HEK293 (cell line): Measurements from ENCODE around the gene CCDC167.

Experiments used
- GLI4 ChIP-seq: fragments of 450-650 bp; formaldehyde crosslinking; IDR thresholded peaks from 2 replicates; pipeline ENCODE4 v1.5.1; 2016; ENCODE audit warnings: missing biosample characterization, missing genetic modification characterization
- GLIS2 ChIP-seq: fragments of 450-650 bp; formaldehyde crosslinking; IDR thresholded peaks from 2 replicates; pipeline ENCODE4 v1.5.1; 2016; ENCODE audit warnings: missing biosample characterization, missing genetic modification characterization
- IKZF3 ChIP-seq: fragments of 450-650 bp; IDR thresholded peaks from 2 replicates; pipeline ENCODE4 v1.5.0; 2018; ENCODE audit warnings: missing biosample characterization, mild to moderate bottlenecking, missing genetic modification characterization, moderate library complexity
- KLF8 ChIP-seq: fragments of 450-650 bp; formaldehyde crosslinking; IDR thresholded peaks from 2 replicates; pipeline ENCODE4 v1.5.1; 2016; ENCODE audit warnings: missing biosample characterization, missing genetic modification characterization
- PATZ1 ChIP-seq: fragments of 450-650 bp; formaldehyde crosslinking; IDR thresholded peaks from 2 replicates; pipeline ENCODE4 v1.5.1; 2016; ENCODE audit warnings: missing biosample characterization, missing genetic modification characterization
- REST ChIP-seq: fragments of 450-650 bp; formaldehyde crosslinking; IDR thresholded peaks from 2 replicates; pipeline ENCODE4 v1.5.1; 2016; ENCODE audit warnings: missing biosample characterization, missing genetic modification characterization
- SCRT2 ChIP-seq: fragments of 450-650 bp; formaldehyde crosslinking; IDR thresholded peaks from 2 replicates; pipeline ENCODE4 v1.5.1; 2016; ENCODE audit warnings: missing biosample characterization, missing genetic modification characterization
- YY2 ChIP-seq: fragments of 450-650 bp; formaldehyde crosslinking; IDR thresholded peaks from 2 replicates; pipeline ENCODE4 v1.5.1; 2016; ENCODE audit warnings: missing biosample characterization, missing genetic modification characterization
- ZBTB10 ChIP-seq: fragments of 450-650 bp; formaldehyde crosslinking; IDR thresholded peaks from 2 replicates; pipeline ENCODE4 v1.5.1; 2016; ENCODE audit warnings: missing biosample characterization, missing genetic modification characterization
- ZBTB20 ChIP-seq: fragments of 450-650 bp; formaldehyde crosslinking; IDR thresholded peaks from 2 replicates; pipeline ENCODE4 v1.5.1; 2016; ENCODE audit warnings: missing biosample characterization, missing genetic modification characterization
- ZBTB21 ChIP-seq: fragments of 450-650 bp; formaldehyde crosslinking; IDR thresholded peaks from 2 replicates; pipeline ENCODE4 v1.5.1; 2017; ENCODE audit warnings: missing biosample characterization, missing genetic modification characterization
- ZBTB8A ChIP-seq: fragments of 450-650 bp; formaldehyde crosslinking; IDR thresholded peaks from 2 replicates; pipeline ENCODE4 v1.5.1; 2016; ENCODE audit warnings: missing biosample characterization, missing genetic modification characterization
- ZEB2 ChIP-seq: fragments of 450-650 bp; formaldehyde crosslinking; IDR thresholded peaks from 2 replicates; pipeline ENCODE4 v1.5.1; 2016; ENCODE audit warnings: missing biosample characterization, missing genetic modification characterization
- ZFP3 ChIP-seq: fragments of 450-650 bp; formaldehyde crosslinking; IDR thresholded peaks from 2 replicates; pipeline ENCODE4 v1.5.1; 2016; ENCODE audit warnings: low read depth, missing biosample characterization, missing genetic modification characterization
- ZNF26 ChIP-seq: fragments of 450-650 bp; formaldehyde crosslinking; IDR thresholded peaks from 2 replicates; pipeline ENCODE4 v1.5.1; 2016; ENCODE audit warnings: missing biosample characterization, missing genetic modification characterization
- ZNF274 ChIP-seq, 2 experiments: fragments of 200-500 bp in 1 of 2; fragments of 450-650 bp in 1 of 2; sonication (Bioruptor generic) in 1 of 2; formaldehyde crosslinking in 1 of 2; IDR thresholded peaks; 2 replicates each; pipeline versions ENCODE4 v1.5.1 to v1.6.1; 2014 to 2016; ENCODE audit warnings: borderline replicate concordance in 1 of 2, inconsistent platforms in 1 of 2, low read length in 1 of 2, missing biosample characterization in 1 of 2, missing genetic modification characterization in 1 of 2
- ZNF324 ChIP-seq: fragments of 450-650 bp; formaldehyde crosslinking; IDR thresholded peaks from 2 replicates; pipeline ENCODE4 v1.5.1; 2016; ENCODE audit warnings: missing biosample characterization, missing genetic modification characterization
- ZNF423 ChIP-seq: fragments of 450-650 bp; formaldehyde crosslinking; IDR thresholded peaks from 2 replicates; pipeline ENCODE4 v1.5.1; 2016; ENCODE audit warnings: missing biosample characterization, missing genetic modification characterization
- ZNF433 ChIP-seq: fragments of 450-650 bp; formaldehyde crosslinking; IDR thresholded peaks from 2 replicates; pipeline ENCODE4 v1.5.1; 2016; ENCODE audit warnings: missing biosample characterization, missing genetic modification characterization, low read depth
- ZNF449 ChIP-seq: fragments of 450-650 bp; formaldehyde crosslinking; IDR thresholded peaks from 2 replicates; pipeline ENCODE4 v1.5.1; 2017; ENCODE audit warnings: missing biosample characterization, mild to moderate bottlenecking, missing genetic modification characterization, moderate library complexity
- ZNF48 ChIP-seq: fragments of 450-650 bp; formaldehyde crosslinking; IDR thresholded peaks from 2 replicates; pipeline ENCODE4 v1.5.1; 2016; ENCODE audit warnings: missing biosample characterization, missing genetic modification characterization
- ZNF660 ChIP-seq: fragments of 450-650 bp; IDR thresholded peaks from 2 replicates; pipeline ENCODE4 v1.5.1; 2018; ENCODE audit warnings: missing biosample characterization, mild to moderate bottlenecking, missing genetic modification characterization
- ZSCAN30 ChIP-seq: fragments of 450-650 bp; IDR thresholded peaks from 2 replicates; pipeline ENCODE4 v1.5.1; 2018; ENCODE audit warnings: missing biosample characterization, mild to moderate bottlenecking, missing genetic modification characterization, moderate library complexity

CCDC167 gene

GRCh38 chr6:37499433-37500293, at the start of gene CCDC167 (continued):
- TF ChIP-seq ZNF324, result 0 out of 2 replicates have a peak, but pooled peaks have one; percentile 24
- TF ChIP-seq ZNF660, result 0 out of 2 replicates have a peak, but pooled peaks have one; percentile 12
- TF ChIP-seq ZBTB10 (tag by site-specific recombination), result peak; percentile 88
- peak; percentile 86 for TF ChIP-seq YY2
- TF ChIP-seq ZNF274 (IDR thresholded peaks at IDR 0.05; ENCODE audit: low read length), result no peak
- no peak for TF ChIP-seq ZNF274 (tag by site-specific recombination; IDR thresholded peaks at IDR 0.05; ENCODE audit: borderline replicate concordance)
- peak; percentile 89 for TF ChIP-seq ZBTB8A (tag by site-specific recombination)
- TF ChIP-seq REST (tag by site-specific recombination), result 0 out of 2 replicates have a peak, but pooled peaks have one; percentile 25
- TF ChIP-seq ZFP3 (tag by site-specific recombination), result no peak
- no peak for TF ChIP-seq ZNF48 (tag by site-specific recombination)
- TF ChIP-seq GLIS2 (tag by site-specific recombination), result peak; percentile 59
- peak; percentile 99 for TF ChIP-seq GLI4
- peak; percentile 51; the same call in 1 of the 2 replicates for TF ChIP-seq ZEB2 (tag by site-specific recombination)
- peak; percentile 92 for TF ChIP-seq PATZ1
- TF ChIP-seq ZBTB20 (tag by site-specific recombination), result peak; percentile 55; the same call in 1 of the 2 replicates
- no peak for TF ChIP-seq ZBTB21 (tag by site-specific recombination)
- TF ChIP-seq ZNF433, result no peak
- TF ChIP-seq SCRT2, result peak; percentile 90
- TF ChIP-seq ZNF423 (tag by site-specific recombination), result no peak
- TF ChIP-seq ZSCAN30 (tag by site-specific recombination), result peak; percentile 36; the same call in 1 of the 2 replicates
- no peak for TF ChIP-seq ZNF26 (tag by site-specific recombination)
- TF ChIP-seq KLF8 (tag by site-specific recombination), result peak; percentile 76
- peak; percentile 82 for TF ChIP-seq ZNF449 (tag by site-specific recombination)
- TF ChIP-seq IKZF3 (tag by site-specific recombination), result peak; percentile 84; the same call in 1 of the 2 replicates
- TF ChIP-seq, all 188 proteins: peak for 55
